H1 (cell line): Measurements from ENCODE around the gene APPL2.

Experiments
- ATF3 ChIP-seq: IDR thresholded peaks from 2 replicates; pipeline ENCODE4 v1.6.1; 2011; ENCODE audit warnings: low read depth, mild to moderate bottlenecking, low read length; ENCODE audit not compliant: insufficient read depth
- BCL11A ChIP-seq, 2 experiments: IDR thresholded peaks; one replicate each; pipeline ENCODE4 v1.6.1; 2011; ENCODE audit warnings: low read depth in 2 of 2, low read length in 2 of 2, mild to moderate bottlenecking in 2 of 2
- EP300 ChIP-seq, 2 experiments: IDR thresholded peaks; 1 replicate in 1 of 2; 2 replicates in 1 of 2; pipeline ENCODE4 v1.6.1; 2011 to 2012; ENCODE audit warnings: low read depth in 2 of 2, low read length in 2 of 2, mild to moderate bottlenecking in 2 of 2, borderline replicate concordance in 1 of 2, inconsistent platforms in 1 of 2, moderate library complexity in 1 of 2
- EZH2 ChIP-seq: fragments of 200-600 bp; sonication (generic); IDR thresholded peaks from 2 replicates; pipeline ENCODE4 v1.7.1; 2012; ENCODE audit warnings: low read depth, mild to moderate bottlenecking, moderate library complexity, low read length, inconsistent platforms; ENCODE audit not compliant: severe bottlenecking
- GABPA ChIP-seq: IDR thresholded peaks from 2 replicates; pipeline ENCODE4 v1.6.1; 2011; ENCODE audit warnings: mild to moderate bottlenecking, low read length, moderate library complexity, borderline replicate concordance; ENCODE audit not compliant: insufficient read depth
- JUN ChIP-seq: IDR thresholded peaks from 2 replicates; pipeline ENCODE4 v1.6.1; 2011; ENCODE audit warnings: low read depth, mild to moderate bottlenecking, improper control_type of control experiment, low read length
- JUND ChIP-seq: IDR thresholded peaks from 2 replicates; pipeline ENCODE4 v1.6.1; 2011; ENCODE audit warnings: mild to moderate bottlenecking, improper control_type of control experiment, low read length
- RFX5 ChIP-seq: IDR thresholded peaks from 2 replicates; pipeline ENCODE4 v1.6.1; 2011; ENCODE audit warnings: low read depth, low read length, improper control_type of control experiment, borderline replicate concordance
- USF2 ChIP-seq: IDR thresholded peaks from 2 replicates; pipeline ENCODE4 v1.6.1; 2011; ENCODE audit warnings: low read length, improper control_type of control experiment
- TF ChIP-seq, protein P1 (sequence below), 3 experiments: IDR thresholded peaks; 1 replicate in 2 of 3; 2 replicates in 1 of 3; pipeline versions ENCODE4 v1.5.1 to v1.6.1; 2011; ENCODE audit warnings: low read length in 3 of 3, mild to moderate bottlenecking in 3 of 3, inconsistent platforms in 2 of 3, low read depth in 1 of 3, moderate library complexity in 1 of 3; ENCODE audit not compliant: insufficient read depth in 1 of 3; ENCODE audit errors: control extremely low read depth in 1 of 3

DNA sequence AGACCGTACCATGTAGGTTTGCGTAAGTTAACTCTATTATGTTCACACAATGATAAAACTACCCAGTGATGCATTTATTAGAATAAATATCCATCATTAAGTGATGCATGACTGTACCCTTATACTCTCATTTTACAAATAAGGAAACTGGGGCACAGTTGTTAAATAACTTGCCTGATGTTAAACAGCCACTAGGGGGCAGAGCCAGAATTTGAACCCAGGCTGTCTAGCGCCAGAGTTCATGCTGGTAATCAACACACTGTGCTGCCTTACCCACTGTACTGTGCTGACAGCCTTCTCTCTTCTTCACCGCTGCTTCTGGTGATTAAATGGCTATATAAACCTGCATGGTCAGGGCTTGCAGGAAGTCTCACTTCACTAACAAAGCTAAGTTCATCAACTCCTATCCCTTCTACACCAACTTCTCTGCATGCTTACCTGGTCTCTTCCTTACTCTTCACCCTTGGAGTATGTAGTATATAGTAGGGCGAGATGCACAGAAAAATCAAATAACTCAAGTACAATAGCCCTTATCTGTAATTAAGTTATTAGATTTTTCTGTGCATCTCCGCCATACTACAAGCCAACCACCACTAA is 43.6 kb upstream of the APPL2 start:
- no peak for TF ChIP-seq JUN
- TF ChIP-seq EP300 (IDR thresholded peaks at IDR 0.05; ENCODE audit: borderline replicate concordance in 1 of 2, low read depth in 2 of 2, low read length in 2 of 2) = no peak
- TF ChIP-seq EZH2 = no peak
- TF ChIP-seq, protein P1, sequence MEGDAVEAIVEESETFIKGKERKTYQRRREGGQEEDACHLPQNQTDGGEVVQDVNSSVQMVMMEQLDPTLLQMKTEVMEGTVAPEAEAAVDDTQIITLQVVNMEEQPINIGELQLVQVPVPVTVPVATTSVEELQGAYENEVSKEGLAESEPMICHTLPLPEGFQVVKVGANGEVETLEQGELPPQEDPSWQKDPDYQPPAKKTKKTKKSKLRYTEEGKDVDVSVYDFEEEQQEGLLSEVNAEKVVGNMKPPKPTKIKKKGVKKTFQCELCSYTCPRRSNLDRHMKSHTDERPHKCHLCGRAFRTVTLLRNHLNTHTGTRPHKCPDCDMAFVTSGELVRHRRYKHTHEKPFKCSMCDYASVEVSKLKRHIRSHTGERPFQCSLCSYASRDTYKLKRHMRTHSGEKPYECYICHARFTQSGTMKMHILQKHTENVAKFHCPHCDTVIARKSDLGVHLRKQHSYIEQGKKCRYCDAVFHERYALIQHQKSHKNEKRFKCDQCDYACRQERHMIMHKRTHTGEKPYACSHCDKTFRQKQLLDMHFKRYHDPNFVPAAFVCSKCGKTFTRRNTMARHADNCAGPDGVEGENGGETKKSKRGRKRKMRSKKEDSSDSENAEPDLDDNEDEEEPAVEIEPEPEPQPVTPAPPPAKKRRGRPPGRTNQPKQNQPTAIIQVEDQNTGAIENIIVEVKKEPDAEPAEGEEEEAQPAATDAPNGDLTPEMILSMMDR (IDR thresholded peaks at IDR 0.05; ENCODE audit: control extremely low read depth in 1 of 3, insufficient read depth in 1 of 3, low read depth in 1 of 3, low read length in 3 of 3) = peak; percentile 57 to 94 (median 81)
- no peak for TF ChIP-seq RFX5
- no peak for TF ChIP-seq JUND
- no peak for TF ChIP-seq BCL11A (IDR thresholded peaks at IDR 0.05; ENCODE audit: low read depth in 2 of 2, low read length in 2 of 2)
- no peak for TF ChIP-seq ATF3
- TF ChIP-seq GABPA = no peak
- TF ChIP-seq USF2 = no peak
